ENCODE measurements around the gene SLC25A6.

DNA sequence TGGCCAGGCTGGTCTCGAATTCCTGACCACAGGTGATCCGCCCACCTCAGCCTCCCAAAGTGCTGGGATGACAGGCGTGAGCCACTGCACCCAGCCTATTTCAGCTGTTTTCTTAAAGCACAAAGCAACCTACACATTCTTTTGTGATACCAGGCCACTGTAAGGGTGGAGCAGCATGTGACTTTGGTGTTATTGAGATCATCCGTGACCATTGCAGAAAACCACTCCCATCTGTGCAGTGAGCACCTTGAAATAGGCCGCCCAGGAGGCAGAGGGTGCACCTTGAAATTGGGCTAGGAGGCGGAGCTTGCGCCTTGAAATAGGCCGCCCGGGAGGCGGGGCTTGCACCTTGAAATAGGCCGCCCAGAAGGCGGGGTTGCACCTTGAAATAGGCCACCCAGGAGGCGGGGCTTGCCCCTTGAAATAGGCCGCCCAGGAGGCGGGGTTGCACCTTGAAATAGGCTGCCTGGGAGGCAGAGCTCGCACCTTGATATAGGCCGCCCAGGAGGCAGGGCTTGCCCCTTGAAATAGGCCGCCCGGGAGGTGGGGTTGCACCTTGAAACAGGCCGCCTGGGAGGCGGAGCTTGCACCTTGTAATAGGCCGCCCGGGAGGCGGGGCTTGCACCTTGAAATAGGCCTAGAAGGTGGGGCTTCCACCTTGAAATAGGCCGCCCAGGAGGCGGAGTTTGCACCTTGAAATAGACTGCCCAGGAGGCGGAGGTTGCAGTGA, 9.0 kb upstream of the SLC25A6 start:
- TF ChIP-seq, protein P1, sequence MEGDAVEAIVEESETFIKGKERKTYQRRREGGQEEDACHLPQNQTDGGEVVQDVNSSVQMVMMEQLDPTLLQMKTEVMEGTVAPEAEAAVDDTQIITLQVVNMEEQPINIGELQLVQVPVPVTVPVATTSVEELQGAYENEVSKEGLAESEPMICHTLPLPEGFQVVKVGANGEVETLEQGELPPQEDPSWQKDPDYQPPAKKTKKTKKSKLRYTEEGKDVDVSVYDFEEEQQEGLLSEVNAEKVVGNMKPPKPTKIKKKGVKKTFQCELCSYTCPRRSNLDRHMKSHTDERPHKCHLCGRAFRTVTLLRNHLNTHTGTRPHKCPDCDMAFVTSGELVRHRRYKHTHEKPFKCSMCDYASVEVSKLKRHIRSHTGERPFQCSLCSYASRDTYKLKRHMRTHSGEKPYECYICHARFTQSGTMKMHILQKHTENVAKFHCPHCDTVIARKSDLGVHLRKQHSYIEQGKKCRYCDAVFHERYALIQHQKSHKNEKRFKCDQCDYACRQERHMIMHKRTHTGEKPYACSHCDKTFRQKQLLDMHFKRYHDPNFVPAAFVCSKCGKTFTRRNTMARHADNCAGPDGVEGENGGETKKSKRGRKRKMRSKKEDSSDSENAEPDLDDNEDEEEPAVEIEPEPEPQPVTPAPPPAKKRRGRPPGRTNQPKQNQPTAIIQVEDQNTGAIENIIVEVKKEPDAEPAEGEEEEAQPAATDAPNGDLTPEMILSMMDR (IDR thresholded peaks at IDR 0.05): no peak
- TF ChIP-seq POLR2A (IDR thresholded peaks at IDR 0.05): no peak

Measured in right lobe of liver (tissue), 4 donors.